Stimulated activated CD8-positive, alpha-beta memory T cell treated with anti-CD3 and anti-CD28 coated beads, Interleukin-4, amount 100 ng/mL, for 48 hours (primary cell): ENCODE measurements around the gene GFRA3.

Experiments used
- DNase-seq: peaks from one replicate; pipeline ENCODE4 v3.0.0-alpha.2; 2020

Gene GFRA3

DNA sequence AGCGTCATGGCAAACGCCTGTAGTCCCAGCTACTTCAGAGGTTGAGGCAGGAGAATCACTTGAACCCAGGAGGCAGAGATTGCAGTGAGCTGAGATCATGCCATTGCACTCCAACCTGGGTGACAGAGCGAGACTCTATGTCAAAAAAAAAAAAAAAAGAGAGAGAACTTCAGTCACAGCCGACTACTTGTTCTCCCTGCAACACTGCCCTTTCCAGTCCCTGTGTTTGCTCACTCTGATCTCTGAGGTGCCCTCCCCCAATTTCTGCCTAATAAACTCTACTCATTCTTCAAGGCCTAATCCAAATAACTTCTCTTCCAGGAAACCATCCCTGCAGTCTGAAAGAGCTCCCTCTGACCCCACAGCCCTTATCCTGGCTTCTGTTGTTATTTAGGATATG is 28.1 kb downstream of the GFRA3 start:
- DNase-seq = no peak

DNA sequence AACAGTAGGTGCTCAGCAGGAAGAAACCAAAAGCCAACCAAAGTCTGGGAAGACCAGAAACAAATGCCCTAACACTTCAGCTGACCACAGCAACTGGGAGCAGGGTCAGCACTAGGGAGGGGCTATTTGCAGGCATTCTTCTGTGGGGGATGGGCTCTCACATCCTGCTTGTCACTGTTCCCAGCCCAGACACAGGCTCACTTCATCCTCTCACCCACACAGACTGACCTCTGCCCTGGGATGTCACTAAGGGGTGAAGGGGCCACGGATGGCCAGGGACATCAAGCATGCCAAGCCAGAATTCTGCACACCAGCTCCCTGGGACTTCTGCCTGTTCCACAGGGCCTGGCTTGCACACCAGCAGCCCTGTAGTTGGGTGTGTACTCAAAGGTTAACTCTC is 28.7 kb downstream of the GFRA3 start:
- DNase-seq = no peak

DNA sequence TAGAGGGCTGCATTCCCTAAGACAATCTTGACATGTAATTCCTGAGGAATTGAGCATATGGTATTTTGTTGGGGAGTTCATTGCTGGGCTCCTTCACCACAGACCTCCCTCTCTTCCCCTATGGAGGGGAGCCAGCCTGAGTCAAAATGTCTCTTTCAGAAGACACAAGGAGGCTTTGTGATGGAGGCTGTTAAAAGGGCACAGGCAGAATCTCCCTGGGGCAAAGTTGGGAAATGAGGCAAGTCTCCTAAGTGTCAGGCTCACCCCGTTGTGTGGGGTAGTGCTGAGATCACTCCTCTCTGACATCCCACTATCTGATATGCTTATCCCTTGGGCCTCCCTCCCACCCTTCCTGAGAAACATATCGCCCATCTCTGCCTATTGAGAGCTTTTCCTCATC is 30.6 kb downstream of the GFRA3 start:
- DNase-seq = no peak

- no peak for DNase-seq
These were observed 32.5 kb downstream of the GFRA3 start for GRCh38 chr5:138241688-138242571.

GRCh38 chr5:138240650-138241385 is 33.6 kb downstream of the GFRA3 start:
- DNase-seq = peak; percentile 39

DNA sequence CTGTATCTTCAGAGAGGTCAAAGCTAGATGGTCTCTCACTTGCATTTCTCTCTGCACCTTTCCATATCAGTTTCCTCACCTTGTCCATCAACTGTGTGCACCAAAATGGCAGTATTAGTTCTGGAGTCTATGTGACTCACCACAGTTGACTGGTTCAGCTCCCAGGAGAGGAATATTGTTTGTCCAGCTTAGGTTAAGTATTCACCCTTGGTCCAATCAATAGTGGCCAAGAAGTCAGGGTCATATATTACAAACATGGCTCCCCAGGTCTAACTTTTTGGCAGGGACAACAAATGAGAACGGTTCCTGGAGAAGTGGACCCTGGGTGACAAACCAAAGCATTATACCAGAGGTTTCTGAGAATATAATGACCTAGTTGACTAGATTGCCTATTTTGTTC is 36.4 kb downstream of the GFRA3 start:
- DNase-seq = no peak

- DNase-seq = no peak
These were observed 39.8 kb downstream of the GFRA3 start for GRCh38 chr5:138234651-138235050.

GRCh38 chr5:138233280-138233679 is 41.1 kb downstream of the GFRA3 start:
- DNase-seq = no peak

DNA sequence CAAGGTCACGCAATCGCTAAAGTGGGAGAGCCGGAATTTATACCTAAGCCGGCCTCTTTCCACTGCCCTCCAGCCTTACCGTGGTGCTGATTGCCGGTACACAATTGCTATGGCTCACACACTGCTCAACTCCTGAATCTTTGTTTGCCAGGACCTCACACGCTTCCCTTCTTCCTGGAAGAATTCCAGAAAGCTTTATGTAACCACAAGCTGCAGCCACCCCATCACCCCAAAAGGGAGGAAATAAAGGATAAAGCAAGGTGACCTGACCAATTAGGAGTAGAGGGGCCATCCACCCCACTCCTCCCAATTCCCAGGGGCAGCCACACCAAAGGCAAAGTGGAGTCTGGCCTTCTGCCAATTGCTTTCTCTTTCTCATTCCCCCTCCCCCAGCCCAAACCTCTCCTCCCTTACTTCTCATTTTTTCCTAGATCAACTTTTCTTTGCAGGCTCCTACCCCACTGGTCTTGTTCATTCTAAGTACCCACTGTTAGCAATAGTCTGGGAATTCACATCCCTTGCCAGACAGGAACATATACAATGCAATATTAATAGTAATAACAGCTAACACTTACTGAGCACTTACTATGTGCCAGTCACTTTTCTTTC is 43.3 kb downstream of the GFRA3 start:
- DNase-seq = no peak

DNA sequence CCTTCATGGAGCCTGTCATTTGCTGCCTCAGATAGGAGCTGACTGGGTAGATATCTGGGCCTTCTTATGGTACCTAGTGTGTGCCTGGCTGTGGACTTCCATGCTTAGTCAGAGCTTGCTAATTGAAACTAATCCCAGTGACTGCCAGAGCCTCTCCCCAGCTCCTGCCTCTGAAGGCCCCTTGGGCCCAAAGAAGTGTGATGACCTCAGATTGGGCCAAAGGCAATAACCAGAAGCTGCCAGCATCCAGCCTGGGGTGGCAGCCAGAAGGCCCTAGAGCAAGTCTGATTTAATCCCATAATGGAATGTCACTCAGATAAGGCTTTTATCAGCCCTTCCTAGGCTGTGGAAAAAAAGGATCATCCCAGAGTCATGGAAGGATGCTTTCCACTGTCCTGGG is 44.2 kb downstream of the GFRA3 start:
- no peak for DNase-seq

GRCh38 chr5:138229387-138229786 is 45.0 kb downstream of the GFRA3 start:
- DNase-seq = no peak

DNA sequence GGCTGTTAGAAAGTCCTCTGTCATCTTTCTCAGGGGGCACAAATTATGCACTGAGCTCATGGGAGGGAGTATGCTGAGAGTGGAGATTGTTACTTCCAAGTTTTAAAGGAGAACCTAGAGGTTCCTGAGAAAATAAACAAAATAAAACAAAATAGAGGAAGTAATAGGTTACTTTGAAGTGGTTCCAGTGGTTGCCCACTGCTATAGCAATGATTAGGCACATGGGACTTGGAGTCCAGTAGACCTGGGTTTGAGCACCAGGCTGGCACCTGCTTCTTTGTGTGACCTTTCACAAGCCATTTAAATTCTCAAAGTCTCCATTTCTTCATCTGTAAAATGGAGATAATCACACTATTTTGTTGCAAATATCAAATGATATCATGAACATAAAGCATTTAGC is 47.5 kb downstream of the GFRA3 start:
- DNase-seq = no peak

DNA sequence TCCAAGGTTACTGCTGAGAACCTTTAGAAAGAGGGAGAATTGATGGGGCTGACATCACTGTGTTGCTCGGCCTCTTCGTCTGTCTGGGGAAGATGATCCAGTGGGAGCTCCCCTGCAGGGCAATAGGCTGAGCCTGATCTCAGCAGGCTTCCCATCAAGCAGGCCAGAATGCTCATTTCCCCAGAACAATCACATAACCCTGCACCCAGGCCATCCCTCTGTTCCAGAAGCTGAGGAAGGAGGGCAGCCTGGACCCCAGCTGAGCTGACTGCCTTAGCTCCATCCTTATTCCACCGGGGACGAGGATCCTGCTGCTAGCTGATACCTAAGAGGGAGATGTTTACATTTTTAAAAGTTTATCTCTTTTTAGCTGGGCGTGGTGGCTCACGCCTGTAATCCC is 49.7 kb downstream of the GFRA3 start:
- no peak for DNase-seq

GRCh38 chr5:138223532-138223931 is 50.9 kb downstream of the GFRA3 start:
- no peak for DNase-seq

DNA sequence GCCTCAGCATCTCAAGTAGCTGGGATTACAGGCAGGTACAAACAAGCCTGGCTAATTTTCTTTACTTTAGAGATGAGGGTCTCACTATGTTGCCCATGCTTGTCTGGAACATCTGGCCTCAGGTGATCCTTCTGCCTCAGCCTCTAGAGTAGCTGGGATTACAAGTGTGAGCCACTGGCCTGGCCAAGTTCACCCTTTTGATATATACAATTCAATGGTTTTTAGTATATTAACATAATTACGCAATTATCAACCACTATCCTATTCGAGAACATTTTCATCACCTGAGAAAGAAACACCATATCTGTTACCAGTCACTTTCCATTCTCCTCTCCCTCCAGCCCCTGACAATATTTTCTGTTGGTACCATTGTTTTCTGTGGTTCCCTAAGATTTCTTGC is 57.6 kb downstream of the GFRA3 start:
- no peak for DNase-seq

DNA sequence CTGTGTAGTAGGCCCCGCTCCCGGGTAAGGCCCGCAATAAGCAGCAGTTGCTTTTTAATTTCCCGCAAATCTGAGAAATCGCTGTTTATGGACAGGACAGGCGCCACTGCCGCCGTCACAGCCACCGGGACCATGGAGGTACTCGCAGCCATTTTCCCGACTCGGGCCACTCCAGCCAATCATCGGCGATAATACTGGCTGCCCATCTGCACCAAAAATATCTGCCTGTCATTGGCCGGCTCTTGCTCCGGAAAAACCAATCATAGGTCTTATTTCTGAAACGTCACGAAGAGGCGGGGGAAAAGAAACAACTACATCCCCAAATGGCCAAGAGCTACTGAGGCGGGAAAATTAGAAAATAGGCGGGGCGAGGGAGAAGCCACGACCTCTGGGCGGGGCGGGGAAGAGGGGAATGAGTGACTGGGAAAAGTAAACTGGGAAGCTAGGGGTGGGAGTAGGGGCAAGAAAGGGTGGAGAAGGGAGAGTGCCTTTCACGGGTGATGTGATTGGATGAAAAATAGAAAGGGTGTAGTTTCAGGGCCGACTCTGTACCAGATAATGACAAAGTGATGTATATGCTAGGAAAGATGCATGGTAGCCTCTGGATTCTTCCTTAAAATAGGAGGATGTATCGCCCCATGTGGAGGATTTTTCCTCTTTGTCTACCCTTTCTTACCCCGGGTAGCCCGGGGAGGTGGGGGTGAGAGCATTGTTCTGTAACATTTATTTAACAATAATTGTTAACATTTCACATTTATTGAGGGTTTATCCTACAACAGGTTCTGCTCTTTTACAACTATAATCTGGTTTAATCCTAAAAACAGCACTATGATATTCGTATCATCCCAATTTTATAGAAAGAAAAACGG is 61.0 kb downstream of the GFRA3 start, which contains the start of gene CDC23:
Gene CDC23 (minus strand): TSS at position 163 of the 869 bp plus-strand sequence. CDS start 11 bp downstream, at position 152.
- peak; percentile 88 for DNase-seq

- DNase-seq = no peak
These were observed 61.6 kb downstream of the GFRA3 start for GRCh38 chr5:138212828-138213160.

GRCh38 chr5:138210985-138211384 is 63.4 kb downstream of the GFRA3 start:
- DNase-seq = no peak
